CD4-positive, alpha-beta T cell (primary cell): Measurements from ENCODE around the gene DAPK1. TPM values are rescaled to one million over a fixed set of nuclear protein-coding genes. Genes with fewer than 3 reads are reported as not detected.

Experiments used
- ATAC-seq: fragments of 200-7000 bp; cut with Tn5 transposase; one replicate; pipeline ENCODE4 v1.10.0; 2022; ENCODE audit warnings: mild to moderate bottlenecking; ENCODE audit not compliant: poor library complexity
- CTCF ChIA-PET: fragments of 350-600 bp; sonication (Branson Sonifier 250); formaldehyde crosslinking; loops from one replicate; lab custom pipeline; 2021; ENCODE audit warnings: antibody characterized with exemption, inconsistent platforms; lab: Charles Lee
- POLR2A ChIA-PET: fragments of 350-600 bp; sonication (Branson Sonifier 250); formaldehyde crosslinking; loops from one replicate; lab custom pipeline; 2021; ENCODE audit warnings: antibody characterized with exemption, inconsistent platforms; lab: Charles Lee
- DNase-seq, 14 experiments: peaks; one replicate each; pipeline ENCODE4 v3.0.0-alpha.2; 2013 to 2020; ENCODE audit warnings: mixed read lengths in 2 of 14
- H3K27ac ChIP-seq, 2 donors: one replicate each; pipeline versions ENCODE4 v1.5.1 to v1.7.0; 2013; ENCODE audit warnings: low read length in 2 of 2, low read depth in 1 of 2, mild to moderate bottlenecking in 1 of 2
- H3K27me3 ChIP-seq, 2 experiments: 1 replicate in 1 of 2; 2 replicates in 1 of 2; pipeline versions ENCODE4 v1.6.1 to v1.7.0; 2013; ENCODE audit warnings: low read length in 2 of 2, control low read depth in 1 of 2, mild to moderate bottlenecking in 1 of 2, moderate library complexity in 1 of 2; ENCODE audit not compliant: insufficient read depth in 2 of 2, control insufficient read depth in 1 of 2
- H3K36me3 ChIP-seq: one replicate; pipeline ENCODE4 v1.6.1; 2013; ENCODE audit warnings: low read length, control low read depth; ENCODE audit not compliant: insufficient read depth
- H3K4me1 ChIP-seq: one replicate; pipeline ENCODE4 v1.6.1; 2013; ENCODE audit warnings: low read length, control low read depth; ENCODE audit not compliant: insufficient read depth
- H3K4me3 ChIP-seq: one replicate; pipeline ENCODE4 v1.5.1; 2013; ENCODE audit warnings: mild to moderate bottlenecking, low read length, moderate library complexity
- H3K9me3 ChIP-seq, 2 experiments: 1 replicate in 1 of 2; 2 replicates in 1 of 2; pipeline versions ENCODE4 v1.6.1 to v1.7.0; 2013; ENCODE audit warnings: low read length in 2 of 2, mild to moderate bottlenecking in 2 of 2, control low read depth in 1 of 2, moderate library complexity in 1 of 2; ENCODE audit not compliant: control insufficient read depth in 1 of 2, insufficient read depth in 1 of 2
- H3K27ac Mint-ChIP-seq: one replicate; pipeline ENCODE4 v1.8.0; 2020; ENCODE audit warnings: mixed read lengths
- H3K27me3 Mint-ChIP-seq: one replicate; pipeline ENCODE4 v1.8.0; 2021; ENCODE audit warnings: mixed read lengths
- H3K36me3 Mint-ChIP-seq: one replicate; pipeline ENCODE4 v1.8.0; 2021; ENCODE audit warnings: low read depth, mixed read lengths
- H3K4me1 Mint-ChIP-seq: one replicate; pipeline ENCODE4 v1.8.0; 2021; ENCODE audit warnings: low read depth, mixed read lengths
- H3K4me3 Mint-ChIP-seq: one replicate; pipeline ENCODE4 v1.8.0; 2020; ENCODE audit warnings: mild to moderate bottlenecking, mixed read lengths
- H3K9me3 Mint-ChIP-seq: one replicate; pipeline ENCODE4 v1.8.0; 2020; ENCODE audit warnings: mixed read lengths
- intact Hi-C, 2 experiments: fragments of 100-400 bp; cut with DNase I in 1 of 2; cut with micrococcal nuclease in 1 of 2; formaldehyde crosslinking; loops; one replicate each; pipeline versions ENCODE4 v1.15.1 to v1.9.0; 2023 to 2025; cut with DNase I, micrococcal nuclease
- total RNA-seq, 174 experiments: library from RNA in 2 of 174; stranded (reverse) in 2 of 174; gene quantifications; one replicate each; pipeline ENCODE4 v1.2.3 and lab custom pipeline; 2021 to 2026
- TF ChIP-seq, protein P1 (sequence below): fragments of 200-600 bp; IDR thresholded peaks from one replicate; pipeline ENCODE4 v1.8.0; 2022; ENCODE audit warnings: antibody characterized with exemption, mild to moderate bottlenecking

Gene DAPK1
- total RNA-seq, 2 experiments from 2014 or later = 2.7 TPM

GRCh38 chr9:87748881-87749280 lies 251.2 kb downstream of the DAPK1 start:
- intact Hi-C loops = no loop called here
- Histone ChIP-seq H3K4me3 (no peak overlapping the region), H3K27me3 (no peaks in the 10 kb centered on the region), H3K9me3 (peaks cover 0 to 4% of the 10 kb centered on the region in 2 experiments), H3K36me3 (no peaks in the 10 kb centered on the region), H3K27ac (no peak overlapping the region), H3K4me1 (no peaks in the 10 kb centered on the region)
- TF ChIP-seq, protein P1, sequence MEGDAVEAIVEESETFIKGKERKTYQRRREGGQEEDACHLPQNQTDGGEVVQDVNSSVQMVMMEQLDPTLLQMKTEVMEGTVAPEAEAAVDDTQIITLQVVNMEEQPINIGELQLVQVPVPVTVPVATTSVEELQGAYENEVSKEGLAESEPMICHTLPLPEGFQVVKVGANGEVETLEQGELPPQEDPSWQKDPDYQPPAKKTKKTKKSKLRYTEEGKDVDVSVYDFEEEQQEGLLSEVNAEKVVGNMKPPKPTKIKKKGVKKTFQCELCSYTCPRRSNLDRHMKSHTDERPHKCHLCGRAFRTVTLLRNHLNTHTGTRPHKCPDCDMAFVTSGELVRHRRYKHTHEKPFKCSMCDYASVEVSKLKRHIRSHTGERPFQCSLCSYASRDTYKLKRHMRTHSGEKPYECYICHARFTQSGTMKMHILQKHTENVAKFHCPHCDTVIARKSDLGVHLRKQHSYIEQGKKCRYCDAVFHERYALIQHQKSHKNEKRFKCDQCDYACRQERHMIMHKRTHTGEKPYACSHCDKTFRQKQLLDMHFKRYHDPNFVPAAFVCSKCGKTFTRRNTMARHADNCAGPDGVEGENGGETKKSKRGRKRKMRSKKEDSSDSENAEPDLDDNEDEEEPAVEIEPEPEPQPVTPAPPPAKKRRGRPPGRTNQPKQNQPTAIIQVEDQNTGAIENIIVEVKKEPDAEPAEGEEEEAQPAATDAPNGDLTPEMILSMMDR = no peak
- ChIA-PET CTCF (no interaction called here), POLR2A (no interaction called here)
- Mint-ChIP-seq H3K4me1 (no peaks in the 10 kb centered on the region), H3K36me3 (no peaks in the 10 kb centered on the region), H3K4me3 (no peak overlapping the region), H3K27ac (no peak overlapping the region), H3K27me3 (peaks cover 11% of the 10 kb centered on the region), H3K9me3 (peaks cover 3% of the 10 kb centered on the region)
- DNase-seq (no peak), ATAC-seq (no peak)

DNA sequence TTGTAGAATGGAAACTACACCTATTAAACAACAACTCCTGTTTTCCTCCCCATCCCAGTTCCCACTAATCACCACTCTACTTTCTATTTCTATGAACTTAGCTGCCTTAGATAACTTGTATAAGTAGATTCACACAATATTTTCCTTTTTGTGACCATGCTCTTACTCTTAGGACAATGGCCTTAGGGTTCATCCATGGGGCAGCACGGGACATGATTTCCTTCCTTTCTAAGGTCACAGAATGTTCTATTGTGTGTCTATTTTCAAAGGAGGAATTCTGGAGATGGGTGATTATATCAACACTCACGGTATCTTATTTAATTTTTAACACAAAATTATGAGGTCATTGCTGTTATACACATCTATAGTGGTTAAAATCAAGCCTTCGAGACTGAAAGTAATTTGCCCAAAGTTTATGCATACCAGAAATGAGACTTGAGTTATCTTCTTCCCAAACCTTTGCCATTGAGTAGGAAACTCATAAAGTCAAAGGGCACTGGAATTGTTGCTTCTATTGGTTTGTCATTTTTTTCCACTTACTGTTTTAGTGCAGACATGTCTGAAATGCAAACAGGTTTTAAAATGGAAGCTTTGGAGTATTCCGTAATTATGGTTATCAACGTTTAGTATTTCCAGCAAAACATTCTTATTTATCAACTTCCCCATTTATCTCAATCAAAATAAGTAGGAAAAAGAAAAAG lies 251.8 kb downstream of the DAPK1 start:
- intact Hi-C loops = no loop called here
- ChIA-PET POLR2A (no interaction called here), CTCF (no interaction called here)

DNA sequence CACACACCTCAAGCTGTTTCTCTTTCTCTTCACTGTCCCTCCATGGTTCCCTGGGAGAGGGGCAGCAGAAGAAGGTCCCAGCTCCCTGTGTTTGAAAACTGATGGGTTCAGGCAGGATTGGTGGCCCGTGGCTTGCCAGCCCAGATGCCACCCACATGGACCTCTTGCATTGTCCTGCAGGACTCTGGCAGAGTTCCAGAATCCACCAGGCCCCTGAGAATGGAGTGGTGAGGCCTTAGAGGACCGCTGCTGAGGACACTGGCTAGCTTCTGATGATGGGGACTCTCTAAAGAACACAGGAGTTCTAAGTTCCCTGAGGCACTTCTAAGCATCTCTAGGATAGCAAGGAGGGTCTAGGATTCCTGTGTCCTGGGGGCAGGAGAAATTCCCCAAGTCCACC lies 253.1 kb downstream of the DAPK1 start:
- H3K4me1 Mint-ChIP-seq = no peaks in the 10 kb centered on the region
- Histone ChIP-seq H3K27me3 (no peaks in the 10 kb centered on the region), H3K9me3 (peaks cover 0 to 8% of the 10 kb centered on the region in 2 experiments), H3K4me3 (no peak overlapping the region), H3K36me3 (no peaks in the 10 kb centered on the region), H3K4me1 (no peaks in the 10 kb centered on the region), H3K27ac (no peak overlapping the region)
- no peak overlapping the region for H3K4me3 Mint-ChIP-seq
- no peak overlapping the region for H3K27ac Mint-ChIP-seq
- H3K27me3 Mint-ChIP-seq = peaks cover 11% of the 10 kb centered on the region
- no peak for ATAC-seq
- no peak for DNase-seq
- H3K9me3 Mint-ChIP-seq = peaks cover 3% of the 10 kb centered on the region
- ChIA-PET POLR2A (no interaction called here), CTCF (no interaction called here)
- H3K36me3 Mint-ChIP-seq = no peaks in the 10 kb centered on the region
- intact Hi-C loops = no loop called here
- TF ChIP-seq, protein P1 = no peak

More for the DNA sequence above, 251.8 kb downstream of the DAPK1 start:
- Histone ChIP-seq H3K27me3 (no peaks in the 10 kb centered on the region), H3K4me1 (no peaks in the 10 kb centered on the region), H3K9me3 (peaks cover 0 to 7% of the 10 kb centered on the region in 2 experiments), H3K36me3 (no peaks in the 10 kb centered on the region), H3K27ac (no peak overlapping the region), H3K4me3 (no peak overlapping the region)
- DNase-seq = no peak
- peaks cover 11% of the 10 kb centered on the region for H3K27me3 Mint-ChIP-seq
- peaks cover 3% of the 10 kb centered on the region for H3K9me3 Mint-ChIP-seq
- H3K4me3 Mint-ChIP-seq = no peak overlapping the region
- H3K27ac Mint-ChIP-seq = no peak overlapping the region
- ATAC-seq = no peak
- no peaks in the 10 kb centered on the region for H3K4me1 Mint-ChIP-seq
- TF ChIP-seq, protein P1 = no peak
- H3K36me3 Mint-ChIP-seq = no peaks in the 10 kb centered on the region
